A549 (cell line): ENCODE data around the gene DYRK1A. TPM values are rescaled to one million over a fixed set of nuclear protein-coding genes. Genes with fewer than 3 reads are reported as not detected.

Experiments
- ATAC-seq, 2 experiments: fragments of 200-7000 bp in 1 of 2; fragments of >200 bp in 1 of 2; cut with Nextera tagmentation in 1 of 2; cut with Tn5 transposase in 1 of 2; 3 replicates each; pipeline versions ENCODE4 v1.8.0 to v1.9.1; 2018 to 2020; ENCODE audit warnings: mild to moderate bottlenecking in 1 of 2, moderate library complexity in 1 of 2
- CTCF ChIA-PET: fragments of 300-600 bp; sonication (Branson Sonifier 250); formaldehyde crosslinking; extraction: SDS; loops from one replicate; lab custom pipeline; 2021; ENCODE audit warnings: antibody characterized with exemption, inconsistent platforms; lab: Yijun Ruan, JAX
- POLR2A ChIA-PET: fragments of 350-600 bp; formaldehyde crosslinking; extraction: SDS; loops from one replicate; lab custom pipeline; 2021; ENCODE audit warnings: antibody characterized with exemption, inconsistent platforms; lab: Yijun Ruan, JAX
- DNase-seq, 2 experiments: peaks; one replicate each; pipeline versions ENCODE4 v3.0.0 to v3.0.0-alpha.2; 2011 to 2016; ENCODE audit warnings: low read depth in 1 of 2, low spot score in 1 of 2
- FAIRE-seq: peaks from 2 replicates; lab custom pipeline; 2011; peaks lifted over from hg19 to GRCh38; lab: Jason Lieb, UNC
- H3K27ac ChIP-seq, 2 experiments: fragments of >200 bp; sonication (Bioruptor Twin); formaldehyde crosslinking; 3 replicates each; pipeline ENCODE4 v1.5.1; 2016 to 2017
- H3K4me1 ChIP-seq: fragments of >200 bp; sonication (Bioruptor Twin); formaldehyde crosslinking; 3 replicates; pipeline ENCODE4 v1.6.1; 2016
- H3K4me2 ChIP-seq: fragments of >200 bp; sonication (Bioruptor Twin); formaldehyde crosslinking; 3 replicates; pipeline ENCODE4 v1.6.1; 2016
- H3K4me3 ChIP-seq: fragments of >200 bp; sonication (Bioruptor Twin); formaldehyde crosslinking; 3 replicates; pipeline ENCODE4 v1.5.1; 2016
- H3K9me3 ChIP-seq: fragments of >200 bp; sonication (Bioruptor Twin); formaldehyde crosslinking; 3 replicates; pipeline ENCODE4 v1.6.1; 2016
- CEBPB ChIP-seq, 2 experiments: fragments of >200 bp in 1 of 2; sonication (Bioruptor Twin) in 1 of 2; formaldehyde crosslinking in 1 of 2; IDR thresholded peaks; 2 replicates each; pipeline ENCODE4 v1.6.1; 2012 to 2016
- EHF ChIP-seq: fragments of 250-450 bp; sonication (Bioruptor Pico); IDR thresholded peaks from 2 replicates; pipeline ENCODE4 v1.5.0; 2020; ENCODE audit warnings: mild to moderate bottlenecking
- EP300 ChIP-seq, 2 experiments: fragments of >200 bp; sonication (Bioruptor Twin); formaldehyde crosslinking; IDR thresholded peaks; 2 replicates in 1 of 2; 3 replicates in 1 of 2; pipeline ENCODE4 v1.6.1; 2016 to 2017
- GATA3 ChIP-seq: IDR thresholded peaks from 2 replicates; pipeline ENCODE4 v1.6.1; 2012; ENCODE audit warnings: borderline replicate concordance
- HOXB13 ChIP-seq: fragments of 250-450 bp; sonication (Bioruptor Pico); IDR thresholded peaks from 2 replicates; pipeline ENCODE4 v1.5.0; 2020; ENCODE audit warnings: low read depth, mild to moderate bottlenecking, moderate library complexity
- HOXB5 ChIP-seq: fragments of 250-450 bp; sonication (Bioruptor Pico); IDR thresholded peaks from 2 replicates; pipeline ENCODE4 v1.5.0; 2020; ENCODE audit warnings: mild to moderate bottlenecking, moderate library complexity
- MAX ChIP-seq: IDR thresholded peaks from 2 replicates; pipeline ENCODE4 v1.6.1; 2012
- MAZ ChIP-seq: fragments of 150-350 bp; IDR thresholded peaks from 2 replicates; pipeline ENCODE4 v1.6.1; 2014; ENCODE audit warnings: antibody characterized with exemption, low read depth, low read length, borderline replicate concordance
- MYC ChIP-seq: IDR thresholded peaks from 2 replicates; pipeline ENCODE4 v1.6.1; 2012; ENCODE audit warnings: mild to moderate bottlenecking, inconsistent platforms, low read length, improper control_type of control experiment, borderline replicate concordance
- NFE2L2 ChIP-seq: fragments of 150-350 bp; conservative IDR thresholded peaks from 2 replicates; pipeline ENCODE4 v1.6.1; 2014; ENCODE audit warnings: low read length
- NR3C1 ChIP-seq: fragments of >200 bp; sonication (Bioruptor Twin); formaldehyde crosslinking; IDR thresholded peaks from 3 replicates; pipeline ENCODE4 v1.6.1; 2017
- PBX3 ChIP-seq: IDR thresholded peaks from 2 replicates; pipeline ENCODE4 v1.6.1; 2012
- PHF8 ChIP-seq: fragments of 200-600 bp; sonication (generic); IDR thresholded peaks from 2 replicates; pipeline ENCODE4 v1.6.1; 2016; ENCODE audit warnings: low read depth, mild to moderate bottlenecking, antibody characterized with exemption, moderate library complexity, borderline replicate concordance
- RAD21 ChIP-seq, 2 experiments: fragments of >200 bp in 1 of 2; sonication (Bioruptor Twin) in 1 of 2; formaldehyde crosslinking in 1 of 2; IDR thresholded peaks in 1 of 2; conservative IDR thresholded peaks in 1 of 2; 2 replicates in 1 of 2; 3 replicates in 1 of 2; pipeline ENCODE4 v1.6.1; 2012 to 2018; ENCODE audit warnings: inconsistent platforms in 1 of 2
- RARB ChIP-seq: fragments of 250-450 bp; sonication (Bioruptor Pico); IDR thresholded peaks from 2 replicates; pipeline ENCODE4 v1.8.0; 2021; ENCODE audit warnings: mild to moderate bottlenecking, moderate library complexity
- RFX5 ChIP-seq: fragments of 450-650 bp; IDR thresholded peaks from 2 replicates; pipeline ENCODE4 v1.7.1; 2014; ENCODE audit warnings: antibody characterized with exemption, mild to moderate bottlenecking, moderate library complexity
- TFCP2L1 ChIP-seq: fragments of 250-450 bp; sonication (Bioruptor Pico); IDR thresholded peaks from 2 replicates; pipeline ENCODE4 v1.5.0; 2021; ENCODE audit warnings: mild to moderate bottlenecking
- TP53 ChIP-seq: fragments of 250-450 bp; sonication (Bioruptor Pico); IDR thresholded peaks from 2 replicates; pipeline ENCODE4 v1.5.0; 2021; ENCODE audit warnings: mild to moderate bottlenecking, moderate library complexity
- ZFP36 ChIP-seq: fragments of 450-650 bp; IDR thresholded peaks from 2 replicates; pipeline ENCODE4 v1.6.1; 2014; ENCODE audit warnings: borderline replicate concordance; ENCODE audit not compliant: partially characterized antibody
- ZNF302 ChIP-seq: fragments of 250-450 bp; sonication (Bioruptor Pico); IDR thresholded peaks from 2 replicates; pipeline ENCODE4 v1.9.0; 2021; ENCODE audit warnings: inconsistent platforms, mild to moderate bottlenecking, moderate library complexity
- WGBS: methylation state at CpG from one replicate; pipeline ENCODE4 v1.1.6; 2017; ENCODE audit errors: missing lambda C conversion rate; 5-methylcytosine and 5-hydroxymethylcytosine counted together
- polyA plus RNA-seq, 4 experiments: library from polyadenylated mRNA; depleted of rRNA in 3 of 4; stranded (reverse); fragments of >200 nt; fragmentation: RNase III in 1 of 4; extraction: RNeasy Plus Mini Kit Qiagen cat#74134 plus additional on column Dnase treatment in 1 of 4; gene quantifications; 2 replicates in 3 of 4; 3 replicates in 1 of 4; pipeline ENCODE4 v1.2.3, GENCODE V29; 2011 to 2017
- TF ChIP-seq, protein P1 (sequence below): fragments of >200 bp; sonication (Bioruptor Twin); formaldehyde crosslinking; IDR thresholded peaks from 3 replicates; pipeline ENCODE4 v1.5.1; 2016
- TF ChIP-seq, protein P2 (sequence below): fragments of 200-600 bp; sonication (generic); IDR thresholded peaks from 2 replicates; pipeline ENCODE4 v1.6.1; 2016; ENCODE audit warnings: antibody characterized with exemption, mild to moderate bottlenecking, moderate library complexity

The DYRK1A gene
- polyA plus RNA-seq, 2 of the 4 experiments (the other 2 are of a cell fraction): 12.7 to 29.4 TPM

GRCh38 chr21:37574751-37575150, 208.2 kb downstream of the DYRK1A start:
- TF ChIP-seq TFCP2L1 (CRISPR knock-in tag): no peak
- no peak for TF ChIP-seq RARB (CRISPR knock-in tag)
- TF ChIP-seq GATA3: no peak
- TF ChIP-seq HOXB5: no peak
- no peak for TF ChIP-seq MAZ
- TF ChIP-seq EP300 (IDR thresholded peaks at IDR 0.05): no peak
- FAIRE-seq (no peak), DNase-seq (no peak), ATAC-seq (no peak)
- H3K4me2 ChIP-seq: no peak overlapping the region
- no peak overlapping the region for H3K27ac ChIP-seq
- ChIA-PET POLR2A (interaction anchor here (2.9 kb wide), 1 partner anchor 11 kb away, joined by 12 read pairs; no protein-coding TSS in a partner anchor), CTCF (interaction anchor here (1.3 kb wide), 1 partner anchor 11 kb away, joined by 3 read pairs; no protein-coding TSS in a partner anchor)
- 90% methylated on average over 7 of the region's 7 CpGs for WGBS
- H3K9me3 ChIP-seq: peaks cover 11% of the 10 kb centered on the region
- H3K4me1 ChIP-seq: no peaks in the 10 kb centered on the region
- H3K4me3 ChIP-seq: no peak overlapping the region

- TF ChIP-seq ZFP36 (no peak), HOXB13 (no peak), MYC (no peak), NR3C1 (no peak), HOXB5 (no peak), MAX (no peak), ZNF302 (CRISPR knock-in tag) (no peak), RAD21 (conservative IDR thresholded peaks at IDR 0.05 in 1 of 2, IDR thresholded peaks at IDR 0.05 in 1 of 2) (no peak), TP53 (CRISPR knock-in tag) (no peak), PHF8 (no peak), MAZ (no peak), EHF (CRISPR knock-in tag) (no peak), RFX5 (no peak), CEBPB (IDR thresholded peaks at IDR 0.05) (no peak), PBX3 (no peak), NFE2L2 (no peak)
- TF ChIP-seq, protein P1, sequence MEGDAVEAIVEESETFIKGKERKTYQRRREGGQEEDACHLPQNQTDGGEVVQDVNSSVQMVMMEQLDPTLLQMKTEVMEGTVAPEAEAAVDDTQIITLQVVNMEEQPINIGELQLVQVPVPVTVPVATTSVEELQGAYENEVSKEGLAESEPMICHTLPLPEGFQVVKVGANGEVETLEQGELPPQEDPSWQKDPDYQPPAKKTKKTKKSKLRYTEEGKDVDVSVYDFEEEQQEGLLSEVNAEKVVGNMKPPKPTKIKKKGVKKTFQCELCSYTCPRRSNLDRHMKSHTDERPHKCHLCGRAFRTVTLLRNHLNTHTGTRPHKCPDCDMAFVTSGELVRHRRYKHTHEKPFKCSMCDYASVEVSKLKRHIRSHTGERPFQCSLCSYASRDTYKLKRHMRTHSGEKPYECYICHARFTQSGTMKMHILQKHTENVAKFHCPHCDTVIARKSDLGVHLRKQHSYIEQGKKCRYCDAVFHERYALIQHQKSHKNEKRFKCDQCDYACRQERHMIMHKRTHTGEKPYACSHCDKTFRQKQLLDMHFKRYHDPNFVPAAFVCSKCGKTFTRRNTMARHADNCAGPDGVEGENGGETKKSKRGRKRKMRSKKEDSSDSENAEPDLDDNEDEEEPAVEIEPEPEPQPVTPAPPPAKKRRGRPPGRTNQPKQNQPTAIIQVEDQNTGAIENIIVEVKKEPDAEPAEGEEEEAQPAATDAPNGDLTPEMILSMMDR: no peak
- TF ChIP-seq, protein P2, sequence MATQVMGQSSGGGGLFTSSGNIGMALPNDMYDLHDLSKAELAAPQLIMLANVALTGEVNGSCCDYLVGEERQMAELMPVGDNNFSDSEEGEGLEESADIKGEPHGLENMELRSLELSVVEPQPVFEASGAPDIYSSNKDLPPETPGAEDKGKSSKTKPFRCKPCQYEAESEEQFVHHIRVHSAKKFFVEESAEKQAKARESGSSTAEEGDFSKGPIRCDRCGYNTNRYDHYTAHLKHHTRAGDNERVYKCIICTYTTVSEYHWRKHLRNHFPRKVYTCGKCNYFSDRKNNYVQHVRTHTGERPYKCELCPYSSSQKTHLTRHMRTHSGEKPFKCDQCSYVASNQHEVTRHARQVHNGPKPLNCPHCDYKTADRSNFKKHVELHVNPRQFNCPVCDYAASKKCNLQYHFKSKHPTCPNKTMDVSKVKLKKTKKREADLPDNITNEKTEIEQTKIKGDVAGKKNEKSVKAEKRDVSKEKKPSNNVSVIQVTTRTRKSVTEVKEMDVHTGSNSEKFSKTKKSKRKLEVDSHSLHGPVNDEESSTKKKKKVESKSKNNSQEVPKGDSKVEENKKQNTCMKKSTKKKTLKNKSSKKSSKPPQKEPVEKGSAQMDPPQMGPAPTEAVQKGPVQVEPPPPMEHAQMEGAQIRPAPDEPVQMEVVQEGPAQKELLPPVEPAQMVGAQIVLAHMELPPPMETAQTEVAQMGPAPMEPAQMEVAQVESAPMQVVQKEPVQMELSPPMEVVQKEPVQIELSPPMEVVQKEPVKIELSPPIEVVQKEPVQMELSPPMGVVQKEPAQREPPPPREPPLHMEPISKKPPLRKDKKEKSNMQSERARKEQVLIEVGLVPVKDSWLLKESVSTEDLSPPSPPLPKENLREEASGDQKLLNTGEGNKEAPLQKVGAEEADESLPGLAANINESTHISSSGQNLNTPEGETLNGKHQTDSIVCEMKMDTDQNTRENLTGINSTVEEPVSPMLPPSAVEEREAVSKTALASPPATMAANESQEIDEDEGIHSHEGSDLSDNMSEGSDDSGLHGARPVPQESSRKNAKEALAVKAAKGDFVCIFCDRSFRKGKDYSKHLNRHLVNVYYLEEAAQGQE: no peak
- Histone ChIP-seq H3K4me2 (no peak overlapping the region), H3K9me3 (peaks cover 14% of the 10 kb centered on the region), H3K4me1 (no peaks in the 10 kb centered on the region), H3K4me3 (no peak overlapping the region), H3K27ac (no peak overlapping the region)
- ChIA-PET POLR2A (interaction anchor here (2.9 kb wide), 1 partner anchor 11 kb away, joined by 12 read pairs; no protein-coding TSS in a partner anchor), CTCF (interaction anchor here (1.3 kb wide), 1 partner anchor 12 kb away, joined by 3 read pairs; no protein-coding TSS in a partner anchor)
- DNase-seq (no peak), ATAC-seq (no peak), FAIRE-seq (no peak)
- WGBS: 90% methylated on average over 11 of the region's 11 CpGs
These were observed 209.0 kb downstream of the DYRK1A start for GRCh38 chr21:37575580-37575979.

Other genes starting within 250 kb of the DYRK1A start
- gene VPS26C, start 99.4 kb upstream of the DYRK1A start, polyA plus RNA-seq (2011; rRNA removed): 29.5 and 32.0 TPM in 2 replicates
- gene VPS26C, start 99.4 kb upstream of the DYRK1A start, polyA plus RNA-seq (2017; fragmentation: RNase III; extraction: RNeasy Plus Mini Kit Qiagen cat#74134 plus additional on column Dnase treatment): 19.4 to 24.2 TPM (median 22.0 TPM) in 3 replicates